ENCODE results near the gene ADAMTS2.
"Not testable (repeated sequence)": the region's sequence is repeated elsewhere in the genome, so short reads cannot be mapped to it uniquely, and the experiment has no call there.

Gene ADAMTS2

GRCh38 chr5:179217956-179218942 lies 127.0 kb downstream of the ADAMTS2 start:
- TF ChIP-seq CTCF (conservative IDR thresholded peaks at IDR 0.05) = no peak
- H3K27ac ChIP-seq = no peak overlapping the region

GRCh38 chr5:179217356-179217755 lies 127.9 kb downstream of the ADAMTS2 start:
- no peak overlapping the region for H3K27ac ChIP-seq
- TF ChIP-seq CTCF (conservative IDR thresholded peaks at IDR 0.05) = no peak

GRCh38 chr5:179216381-179216780 lies 128.9 kb downstream of the ADAMTS2 start:
- not testable (repeated sequence) for H3K27ac ChIP-seq

- no peak for TF ChIP-seq CTCF (conservative IDR thresholded peaks at IDR 0.05)
- no peak overlapping the region for H3K27ac ChIP-seq
These were observed 129.7 kb downstream of the ADAMTS2 start for GRCh38 chr5:179215576-179215975.

- no peak overlapping the region for H3K27ac ChIP-seq
- no peak for TF ChIP-seq CTCF (conservative IDR thresholded peaks at IDR 0.05)
These were observed 130.6 kb downstream of the ADAMTS2 start for GRCh38 chr5:179214678-179215077.

- H3K27ac ChIP-seq = no peak overlapping the region
- no peak for TF ChIP-seq CTCF (conservative IDR thresholded peaks at IDR 0.05)
These were observed 132.4 kb downstream of the ADAMTS2 start for GRCh38 chr5:179212870-179213269.

GRCh38 chr5:179211631-179212030 lies 133.6 kb downstream of the ADAMTS2 start:
- no peak for TF ChIP-seq CTCF (conservative IDR thresholded peaks at IDR 0.05)
- no peak overlapping the region for H3K27ac ChIP-seq

GRCh38 chr5:179211068-179211467 lies 134.2 kb downstream of the ADAMTS2 start:
- no peak overlapping the region for H3K27ac ChIP-seq

More at GRCh38 chr5:179211068-179211467, 134.2 kb downstream of the ADAMTS2 start:
- no peak for TF ChIP-seq CTCF (conservative IDR thresholded peaks at IDR 0.05)

Measured in VCaP (cell line).